SIG-M5 treated with dmso at 0.1 percent for 504 hours (cell line): ENCODE results near the gene LRP1-AS.
"Not testable (repeated sequence)": the region's sequence is repeated elsewhere in the genome, so short reads cannot be mapped to it uniquely, and the experiment has no call there.

Experiments used
- DNase-seq: peaks from one replicate; lab custom pipeline; 2025; ENCODE audit not compliant: unreplicated experiment; lab: John Stamatoyannopoulos, UW

LRP1-AS gene

GRCh38 chr12:57124261-57124877 lies 23.1 kb downstream of the LRP1-AS start:
- peak; percentile 88 for DNase-seq

- DNase-seq = no peak
Observed at GRCh38 chr12:57123813-57124212, 23.6 kb downstream of the LRP1-AS start.

GRCh38 chr12:57120718-57121117 lies 26.7 kb downstream of the LRP1-AS start:
- DNase-seq = not testable (repeated sequence)

GRCh38 chr12:57119294-57120085 lies 27.9 kb downstream of the LRP1-AS start:
- no peak for DNase-seq

GRCh38 chr12:57118711-57119271 lies 28.6 kb downstream of the LRP1-AS start:
- peak; percentile 76 for DNase-seq

GRCh38 chr12:57116580-57117281 lies 30.7 kb downstream of the LRP1-AS start:
- no peak for DNase-seq

- no peak for DNase-seq
Observed at GRCh38 chr12:57112492-57113294, 34.7 kb downstream of the LRP1-AS start.

- peak; percentile 97 for DNase-seq
Observed at GRCh38 chr12:57111031-57111734, 36.2 kb downstream of the LRP1-AS start, which contains the start of gene STAT6. TSS of gene STAT6 (minus strand) at chr12:57111362. CDS start at chr12:57108278, 3,084 bp downstream.

- peak; percentile 94 for DNase-seq
Observed at GRCh38 chr12:57110104-57111030, 37.1 kb downstream of the LRP1-AS start.

GRCh38 chr12:57109207-57110103 lies 38.0 kb downstream of the LRP1-AS start:
- no peak for DNase-seq

- DNase-seq = no peak
Observed at GRCh38 chr12:57107456-57108155, 39.8 kb downstream of the LRP1-AS start.

GRCh38 chr12:57106021-57106708 lies 41.3 kb downstream of the LRP1-AS start:
- no peak for DNase-seq

GRCh38 chr12:57105011-57105753 lies 42.2 kb downstream of the LRP1-AS start:
- no peak for DNase-seq

- DNase-seq = no peak
Observed at GRCh38 chr12:57104292-57104910, 43.0 kb downstream of the LRP1-AS start.

- DNase-seq = no peak
Observed at GRCh38 chr12:57103856-57104255, 43.6 kb downstream of the LRP1-AS start.
